T-cell (primary cell): ENCODE data around the gene PTPRT. TPM values are rescaled to one million over a fixed set of nuclear protein-coding genes. Genes with fewer than 3 reads are reported as not detected.

Experiments
- ATAC-seq, 4 experiments: fragments of 200-7000 bp in 3 of 4; fragments of 150-1000 bp in 1 of 4; cut with Tn5 transposase; replicated peaks in 1 of 4; 1 replicate in 3 of 4; 2 replicates in 1 of 4; pipeline ENCODE4 v1.10.0; 2021; ENCODE audit warnings: moderate library complexity in 3 of 4, mild to moderate bottlenecking in 2 of 4, moderate number of reproducible peaks in 1 of 4
- CTCF ChIA-PET, 2 donors: fragments of 300-600 bp; sonication (Branson Sonifier 250); formaldehyde crosslinking; loops; one replicate each; lab custom pipeline; 2022; ENCODE audit warnings: antibody characterized with exemption in 2 of 2; lab: Charles Lee
- POLR2A ChIA-PET, 2 donors: fragments of 300-600 bp; sonication (Branson Sonifier 250); formaldehyde crosslinking; loops; one replicate each; lab custom pipeline; 2022; ENCODE audit warnings: antibody characterized with exemption in 2 of 2; lab: Charles Lee
- DNase-seq, 35 experiments: peaks; one replicate each; pipeline versions ENCODE4 v3.0.0 to v3.0.0-alpha.2; 2013 to 2023
- H3K27ac ChIP-seq: one replicate; pipeline ENCODE4 v1.5.1; 2013; ENCODE audit warnings: low read length
- H3K27me3 ChIP-seq, 2 experiments: replicated peaks in 1 of 2; 1 replicate in 1 of 2; 2 replicates in 1 of 2; pipeline versions ENCODE4 v1.6.1 to v1.7.0; 2013; ENCODE audit warnings: low read length in 1 of 2, mixed read lengths in 1 of 2; ENCODE audit not compliant: control insufficient read depth in 2 of 2, insufficient read depth in 2 of 2; ENCODE audit errors: extremely low read depth in 1 of 2
- H3K36me3 ChIP-seq, 2 donors: 1 replicate in 1 of 2; 2 replicates in 1 of 2; pipeline versions ENCODE4 v1.6.1 to v1.7.0; 2013; ENCODE audit warnings: low read length in 1 of 2; ENCODE audit not compliant: control insufficient read depth in 2 of 2, insufficient read depth in 1 of 2; ENCODE audit errors: extremely low read depth in 1 of 2
- H3K4me1 ChIP-seq, 2 experiments: 1 replicate in 1 of 2; 2 replicates in 1 of 2; pipeline versions ENCODE4 v1.6.1 to v1.7.0; 2013; ENCODE audit warnings: low read length in 2 of 2, mixed read lengths in 1 of 2; ENCODE audit not compliant: insufficient read depth in 2 of 2, control insufficient read depth in 1 of 2; ENCODE audit errors: extremely low read depth in 1 of 2
- H3K4me3 ChIP-seq, 2 donors: 1 replicate in 1 of 2; 2 replicates in 1 of 2; pipeline versions ENCODE4 v1.5.1 to v1.7.0; 2013; ENCODE audit warnings: mild to moderate bottlenecking in 2 of 2, low read length in 1 of 2, moderate library complexity in 1 of 2; ENCODE audit not compliant: control insufficient read depth in 1 of 2; ENCODE audit errors: extremely low read depth in 1 of 2
- H3K9me3 ChIP-seq: 2 replicates; pipeline ENCODE4 v1.7.0; 2013
- H3K27ac Mint-ChIP-seq, 2 donors: one replicate each; pipeline ENCODE4 v1.8.0; 2020 to 2021; ENCODE audit warnings: mild to moderate bottlenecking in 2 of 2, mixed read lengths in 2 of 2
- H3K27me3 Mint-ChIP-seq, 2 donors: one replicate each; pipeline ENCODE4 v1.8.0; 2021 to 2022; ENCODE audit warnings: mixed read lengths in 2 of 2
- H3K36me3 Mint-ChIP-seq: one replicate; pipeline ENCODE4 v1.8.0; 2021; ENCODE audit warnings: mixed read lengths
- H3K4me1 Mint-ChIP-seq, 3 donors: one replicate each; pipeline ENCODE4 v1.8.0; 2020 to 2022; ENCODE audit warnings: mixed read lengths in 3 of 3, mild to moderate bottlenecking in 1 of 3
- H3K4me3 Mint-ChIP-seq, 3 donors: one replicate each; pipeline ENCODE4 v1.8.0; 2020 to 2022; ENCODE audit warnings: mild to moderate bottlenecking in 3 of 3, mixed read lengths in 3 of 3, moderate library complexity in 3 of 3
- H3K9me3 Mint-ChIP-seq, 3 donors: one replicate each; pipeline ENCODE4 v1.8.0; 2020 to 2022; ENCODE audit warnings: mixed read lengths in 3 of 3
- WGBS: methylation state at CpG from one replicate; pipeline ENCODE4 v1.1.5; 2013; ENCODE audit warnings: missing lambda C conversion rate; ENCODE audit not compliant: insufficient coverage; 5-methylcytosine and 5-hydroxymethylcytosine counted together
- total RNA-seq, 35 experiments: library from RNA in 6 of 35; stranded (reverse) in 6 of 35; fragments of 120-200 nt in 1 of 35; gene quantifications; one replicate each; pipeline versions ENCODE4 v1.2.1 to v1.2.4 and lab custom pipeline; 2013 to 2026

The PTPRT gene
- total RNA-seq, 5 donors from 2014 or later (not counting 1 experiment from before 2014, with no cell fraction given): not detected

DNA sequence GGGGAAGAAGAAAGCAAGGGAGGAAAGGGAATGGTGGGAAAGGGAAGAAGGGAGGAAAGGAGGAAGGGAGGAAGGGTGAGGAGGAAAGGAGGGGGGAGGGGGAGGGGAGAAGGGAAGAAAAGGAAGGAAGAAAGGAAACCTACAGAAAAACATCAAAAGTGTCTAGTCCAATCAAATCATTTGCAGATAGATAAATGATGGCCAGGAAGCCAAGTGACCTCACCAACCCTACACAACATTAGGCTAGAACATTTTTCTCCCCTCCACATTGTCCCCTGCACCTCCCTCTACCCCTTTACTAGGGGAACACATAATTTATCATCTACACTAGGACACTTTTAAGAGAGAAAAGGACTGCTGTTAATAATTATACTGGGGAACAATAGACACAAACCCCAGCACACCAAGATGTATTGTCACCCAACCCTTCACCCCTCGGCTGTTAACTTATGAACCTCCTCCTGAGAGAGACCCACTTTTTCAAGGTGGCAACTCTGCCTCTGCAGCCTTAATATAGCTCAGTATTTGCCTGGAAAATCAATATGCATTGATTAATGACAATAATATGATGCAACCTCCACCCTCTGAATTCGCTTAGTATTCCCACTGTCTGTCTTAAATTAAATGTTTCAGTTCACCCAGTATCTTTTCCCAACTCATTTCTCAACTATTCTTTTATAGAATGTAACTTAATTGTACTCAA is 231.2 kb downstream of the PTPRT start:
- no peak overlapping the region for H3K4me3 Mint-ChIP-seq
- no peak for DNase-seq
- POLR2A ChIA-PET: no interaction called here
- no peaks in the 10 kb centered on the region for H3K36me3 ChIP-seq
- H3K27me3 Mint-ChIP-seq: peaks cover 4 to 6% of the 10 kb centered on the region in 2 donors
- H3K27ac Mint-ChIP-seq: no peak overlapping the region
- H3K4me3 ChIP-seq: no peak overlapping the region
- no peak for ATAC-seq
- CTCF ChIA-PET: no interaction called here
- H3K9me3 ChIP-seq: no peaks in the 10 kb centered on the region
- H3K36me3 Mint-ChIP-seq: no peaks in the 10 kb centered on the region
- H3K27me3 ChIP-seq: peaks cover 0 to 2% of the 10 kb centered on the region in 2 experiments
- no peak overlapping the region for H3K27ac ChIP-seq
- H3K4me1 ChIP-seq: no peaks in the 10 kb centered on the region
- no CpG with 5 or more reads among the region's 2 CpGs for WGBS
- H3K4me1 Mint-ChIP-seq: no peaks in the 10 kb centered on the region
- peaks cover 3 to 4% (median 3%) of the 10 kb centered on the region in 3 donors for H3K9me3 Mint-ChIP-seq

DNA sequence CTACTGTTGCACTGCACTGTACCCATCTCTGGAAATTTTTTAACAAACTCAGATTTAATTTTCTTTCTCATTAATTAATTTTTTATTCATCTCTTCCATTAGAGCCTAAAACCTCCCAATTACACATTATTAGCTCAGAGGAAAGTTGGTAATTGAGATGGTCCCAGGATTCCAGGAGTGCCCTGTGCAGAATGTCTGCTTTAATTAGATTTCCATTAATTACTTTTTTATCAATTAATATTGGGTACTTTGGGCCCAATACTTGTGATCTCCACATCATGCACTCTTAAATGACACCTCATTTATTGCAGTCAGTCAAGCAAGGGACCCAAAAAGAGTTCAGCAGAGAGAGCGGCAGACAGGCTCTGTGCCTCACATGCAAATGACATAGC is 232.0 kb downstream of the PTPRT start:
- Mint-ChIP-seq H3K27me3 (peaks cover 4 to 6% of the 10 kb centered on the region in 2 donors), H3K9me3 (peaks cover 3 to 4% (median 3%) of the 10 kb centered on the region in 3 donors), H3K4me3 (no peak overlapping the region), H3K27ac (no peak overlapping the region), H3K4me1 (no peaks in the 10 kb centered on the region), H3K36me3 (no peaks in the 10 kb centered on the region)
- ChIA-PET CTCF (no interaction called here), POLR2A (no interaction called here)
- peaks cover 0 to 2% of the 10 kb centered on the region in 2 experiments for H3K27me3 ChIP-seq
- H3K27ac ChIP-seq: no peak overlapping the region
- H3K9me3 ChIP-seq: no peaks in the 10 kb centered on the region
- no peaks in the 10 kb centered on the region for H3K4me1 ChIP-seq
- ATAC-seq: no peak
- no peak overlapping the region for H3K4me3 ChIP-seq
- H3K36me3 ChIP-seq: no peaks in the 10 kb centered on the region
- WGBS: 67% methylated on average over 1 of the region's 1 CpG
- DNase-seq: no peak

GRCh38 chr20:42957018-42957703 is 232.5 kb downstream of the PTPRT start:
- Histone ChIP-seq H3K4me3 (no peak overlapping the region), H3K4me1 (no peaks in the 10 kb centered on the region), H3K9me3 (no peaks in the 10 kb centered on the region), H3K27me3 (peaks cover 0 to 2% of the 10 kb centered on the region in 2 experiments), H3K27ac (no peak overlapping the region), H3K36me3 (no peaks in the 10 kb centered on the region)
- H3K9me3 Mint-ChIP-seq: peaks cover 2 to 3% (median 3%) of the 10 kb centered on the region in 3 donors
- POLR2A ChIA-PET: interaction anchor here in 1 of 2 donors (0.7 kb wide), 1 partner anchor 75 kb away, joined by 3 read pairs; no protein-coding TSS in a partner anchor
- H3K36me3 Mint-ChIP-seq: no peaks in the 10 kb centered on the region
- H3K4me1 Mint-ChIP-seq: no peaks in the 10 kb centered on the region
- H3K27ac Mint-ChIP-seq: no peak overlapping the region
- no peak overlapping the region for H3K4me3 Mint-ChIP-seq
- 100% methylated on average over 1 of the region's 9 CpGs for WGBS
- CTCF ChIA-PET: no interaction called here
- DNase-seq (no peak), ATAC-seq (no peak)
- H3K27me3 Mint-ChIP-seq: peaks cover 4 to 6% of the 10 kb centered on the region in 2 donors

- no CpG with 5 or more reads among the region's 4 CpGs for WGBS
- Mint-ChIP-seq H3K36me3 (no peaks in the 10 kb centered on the region), H3K27me3 (peaks cover 3 to 4% of the 10 kb centered on the region in 2 donors), H3K4me1 (no peaks in the 10 kb centered on the region), H3K27ac (no peak overlapping the region), H3K4me3 (no peak overlapping the region), H3K9me3 (peaks cover 0 to 9% (median 0%) of the 10 kb centered on the region in 3 donors)
- ChIA-PET POLR2A (no interaction called here), CTCF (no interaction called here)
- ATAC-seq (no peak), DNase-seq (no peak)
- Histone ChIP-seq H3K4me3 (no peak overlapping the region), H3K27ac (no peak overlapping the region), H3K4me1 (no peaks in the 10 kb centered on the region), H3K36me3 (no peaks in the 10 kb centered on the region), H3K9me3 (no peaks in the 10 kb centered on the region), H3K27me3 (no peaks in the 10 kb centered on the region)
Observed at GRCh38 chr20:42955713-42956112, 234.0 kb downstream of the PTPRT start.

DNA sequence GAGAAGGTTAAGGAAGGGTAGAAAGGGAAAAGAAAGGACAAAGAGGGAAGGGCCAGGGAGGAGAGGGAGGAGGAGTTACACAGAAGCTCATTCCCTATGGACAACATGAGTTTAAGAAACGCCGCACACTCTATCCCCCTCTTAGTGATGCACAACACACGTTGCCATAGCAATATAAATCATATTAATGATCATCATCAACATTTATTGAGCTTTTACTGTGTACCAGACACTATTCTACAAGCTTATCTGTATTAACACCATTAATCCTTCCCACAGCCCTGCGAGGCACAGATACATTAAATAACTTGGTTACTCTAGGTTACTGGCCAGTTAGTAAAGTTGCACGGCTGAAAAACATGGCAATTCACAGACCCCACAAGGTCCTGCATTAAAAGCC is 234.8 kb downstream of the PTPRT start:
- peaks cover 0 to 2% of the 10 kb centered on the region in 2 donors for H3K27me3 Mint-ChIP-seq
- H3K4me3 ChIP-seq: no peak overlapping the region
- no peaks in the 10 kb centered on the region for H3K36me3 Mint-ChIP-seq
- H3K9me3 ChIP-seq: no peaks in the 10 kb centered on the region
- H3K4me1 Mint-ChIP-seq: no peaks in the 10 kb centered on the region
- ATAC-seq: no peak
- CTCF ChIA-PET: no interaction called here
- H3K27ac Mint-ChIP-seq: no peak overlapping the region
- H3K36me3 ChIP-seq: no peaks in the 10 kb centered on the region
- H3K4me1 ChIP-seq: no peaks in the 10 kb centered on the region
- H3K4me3 Mint-ChIP-seq: no peak overlapping the region
- no peak for DNase-seq
- POLR2A ChIA-PET: no interaction called here
- WGBS: 45% methylated on average over 3 of the region's 5 CpGs
- no peak overlapping the region for H3K27ac ChIP-seq
- no peaks in the 10 kb centered on the region for H3K27me3 ChIP-seq
- H3K9me3 Mint-ChIP-seq: peaks cover 0 to 7% (median 0%) of the 10 kb centered on the region in 3 donors

DNA sequence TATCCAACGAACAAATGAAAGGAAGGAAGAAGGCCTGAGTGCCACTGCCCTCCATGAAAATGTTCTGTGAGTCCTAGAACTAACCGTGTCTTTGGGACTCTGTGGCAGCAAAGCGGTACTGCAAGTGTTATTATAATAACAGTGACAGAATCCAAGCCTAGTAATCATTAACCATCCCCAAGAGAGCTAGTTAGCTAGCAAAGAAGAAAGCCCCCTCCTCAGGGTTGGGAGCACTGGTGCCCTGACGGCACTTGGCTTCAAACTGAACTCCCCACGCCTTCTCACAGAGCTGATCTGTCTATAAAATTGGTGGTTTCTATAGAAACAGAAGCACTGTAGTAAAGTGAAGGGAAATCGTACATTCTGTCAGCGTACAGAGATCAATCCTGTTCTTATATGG is 239.8 kb downstream of the PTPRT start:
- Mint-ChIP-seq H3K36me3 (no peaks in the 10 kb centered on the region), H3K27me3 (peaks cover 0 to 2% of the 10 kb centered on the region in 2 donors), H3K4me1 (no peaks in the 10 kb centered on the region), H3K9me3 (peaks cover 13 to 30% (median 20%) of the 10 kb centered on the region in 3 donors), H3K4me3 (no peak overlapping the region), H3K27ac (no peak overlapping the region)
- Histone ChIP-seq H3K36me3 (no peaks in the 10 kb centered on the region), H3K9me3 (no peaks in the 10 kb centered on the region), H3K4me1 (no peaks in the 10 kb centered on the region), H3K27ac (no peak overlapping the region), H3K4me3 (no peak overlapping the region), H3K27me3 (no peaks in the 10 kb centered on the region)
- CTCF ChIA-PET: no interaction called here
- ATAC-seq (no peak), DNase-seq (no peak)
- POLR2A ChIA-PET: no interaction called here
- WGBS: 43% methylated on average over 1 of the region's 7 CpGs
